Breast epithelium (tissue), 3 donors: Measurements from ENCODE around the gene KCNIP1.

Source experiments
- CTCF ChIP-seq, 3 donors: fragments of 450-650 bp; IDR thresholded peaks; one replicate each; pipeline ENCODE4 v1.5.1; 2016 to 2017; ENCODE audit warnings: antibody characterized with exemption in 3 of 3, mild to moderate bottlenecking in 3 of 3, moderate library complexity in 3 of 3
- POLR2A ChIP-seq: fragments of 450-650 bp; IDR thresholded peaks from one replicate; pipeline ENCODE4 v1.6.1; 2016; ENCODE audit warnings: antibody characterized with exemption, mild to moderate bottlenecking, moderate library complexity
- POLR2AphosphoS5 ChIP-seq, 3 donors: sonication (generic); formaldehyde crosslinking; IDR thresholded peaks; one replicate each; pipeline ENCODE4 v1.6.1; 2017; ENCODE audit warnings: antibody characterized with exemption in 3 of 3

GRCh38 chr5:170468633-170469285, 35.1 kb upstream of the KCNIP1 start:
- no peak for TF ChIP-seq POLR2A
- no peak for TF ChIP-seq CTCF (IDR thresholded peaks at IDR 0.05)
- no peak for TF ChIP-seq POLR2AphosphoS5 (IDR thresholded peaks at IDR 0.05)
